ENCODE measurements around the gene CELF5. TPM values are rescaled to one million over a fixed set of nuclear protein-coding genes. Genes with fewer than 3 reads are reported as not detected.

The CELF5 gene
- total and polyA plus RNA-seq, 9 of the 15 experiments (the other 6 are each of a cell fraction or from before 2014, with no cell fraction given): 0.01 to 0.56 (median 0.22) TPM

DNA sequence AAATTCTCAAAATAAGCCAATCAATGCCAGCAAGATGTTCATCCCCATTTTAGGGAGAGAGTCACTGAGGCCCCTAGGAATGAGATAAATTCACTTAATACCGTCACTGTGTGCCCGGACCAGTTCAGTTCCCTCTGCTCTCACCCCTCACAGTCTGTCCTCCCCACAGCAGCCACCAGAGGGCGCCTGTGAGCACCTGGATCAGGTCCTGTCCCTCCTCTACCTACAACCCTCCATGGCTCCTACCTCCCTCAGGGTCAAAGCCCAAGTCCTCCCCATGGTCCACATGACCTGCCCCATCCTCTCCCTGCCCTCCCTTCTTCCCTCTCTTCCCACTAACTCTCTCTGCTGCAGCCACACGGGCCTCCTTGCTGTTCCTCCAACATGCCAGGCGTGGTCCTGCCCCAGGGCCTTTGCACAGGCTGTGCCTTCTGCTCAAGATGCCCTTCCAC lies 100.0 kb downstream of the CELF5 start (continued):
- TF ChIP-seq, protein P1, sequence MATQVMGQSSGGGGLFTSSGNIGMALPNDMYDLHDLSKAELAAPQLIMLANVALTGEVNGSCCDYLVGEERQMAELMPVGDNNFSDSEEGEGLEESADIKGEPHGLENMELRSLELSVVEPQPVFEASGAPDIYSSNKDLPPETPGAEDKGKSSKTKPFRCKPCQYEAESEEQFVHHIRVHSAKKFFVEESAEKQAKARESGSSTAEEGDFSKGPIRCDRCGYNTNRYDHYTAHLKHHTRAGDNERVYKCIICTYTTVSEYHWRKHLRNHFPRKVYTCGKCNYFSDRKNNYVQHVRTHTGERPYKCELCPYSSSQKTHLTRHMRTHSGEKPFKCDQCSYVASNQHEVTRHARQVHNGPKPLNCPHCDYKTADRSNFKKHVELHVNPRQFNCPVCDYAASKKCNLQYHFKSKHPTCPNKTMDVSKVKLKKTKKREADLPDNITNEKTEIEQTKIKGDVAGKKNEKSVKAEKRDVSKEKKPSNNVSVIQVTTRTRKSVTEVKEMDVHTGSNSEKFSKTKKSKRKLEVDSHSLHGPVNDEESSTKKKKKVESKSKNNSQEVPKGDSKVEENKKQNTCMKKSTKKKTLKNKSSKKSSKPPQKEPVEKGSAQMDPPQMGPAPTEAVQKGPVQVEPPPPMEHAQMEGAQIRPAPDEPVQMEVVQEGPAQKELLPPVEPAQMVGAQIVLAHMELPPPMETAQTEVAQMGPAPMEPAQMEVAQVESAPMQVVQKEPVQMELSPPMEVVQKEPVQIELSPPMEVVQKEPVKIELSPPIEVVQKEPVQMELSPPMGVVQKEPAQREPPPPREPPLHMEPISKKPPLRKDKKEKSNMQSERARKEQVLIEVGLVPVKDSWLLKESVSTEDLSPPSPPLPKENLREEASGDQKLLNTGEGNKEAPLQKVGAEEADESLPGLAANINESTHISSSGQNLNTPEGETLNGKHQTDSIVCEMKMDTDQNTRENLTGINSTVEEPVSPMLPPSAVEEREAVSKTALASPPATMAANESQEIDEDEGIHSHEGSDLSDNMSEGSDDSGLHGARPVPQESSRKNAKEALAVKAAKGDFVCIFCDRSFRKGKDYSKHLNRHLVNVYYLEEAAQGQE (IDR thresholded peaks at IDR 0.05; ENCODE audit: borderline replicate concordance): peak; percentile 46; the same call in 1 of the 2 replicates
- TF ChIP-seq, protein P1 (CRISPR knock-in tag; IDR thresholded peaks at IDR 0.05; ENCODE audit: low read depth): no peak
- TF ChIP-seq CREB1 (IDR thresholded peaks at IDR 0.05): no peak
- TF ChIP-seq CREB1 (CRISPR knock-in tag; IDR thresholded peaks at IDR 0.05): no peak
- TF ChIP-seq, protein P2, sequence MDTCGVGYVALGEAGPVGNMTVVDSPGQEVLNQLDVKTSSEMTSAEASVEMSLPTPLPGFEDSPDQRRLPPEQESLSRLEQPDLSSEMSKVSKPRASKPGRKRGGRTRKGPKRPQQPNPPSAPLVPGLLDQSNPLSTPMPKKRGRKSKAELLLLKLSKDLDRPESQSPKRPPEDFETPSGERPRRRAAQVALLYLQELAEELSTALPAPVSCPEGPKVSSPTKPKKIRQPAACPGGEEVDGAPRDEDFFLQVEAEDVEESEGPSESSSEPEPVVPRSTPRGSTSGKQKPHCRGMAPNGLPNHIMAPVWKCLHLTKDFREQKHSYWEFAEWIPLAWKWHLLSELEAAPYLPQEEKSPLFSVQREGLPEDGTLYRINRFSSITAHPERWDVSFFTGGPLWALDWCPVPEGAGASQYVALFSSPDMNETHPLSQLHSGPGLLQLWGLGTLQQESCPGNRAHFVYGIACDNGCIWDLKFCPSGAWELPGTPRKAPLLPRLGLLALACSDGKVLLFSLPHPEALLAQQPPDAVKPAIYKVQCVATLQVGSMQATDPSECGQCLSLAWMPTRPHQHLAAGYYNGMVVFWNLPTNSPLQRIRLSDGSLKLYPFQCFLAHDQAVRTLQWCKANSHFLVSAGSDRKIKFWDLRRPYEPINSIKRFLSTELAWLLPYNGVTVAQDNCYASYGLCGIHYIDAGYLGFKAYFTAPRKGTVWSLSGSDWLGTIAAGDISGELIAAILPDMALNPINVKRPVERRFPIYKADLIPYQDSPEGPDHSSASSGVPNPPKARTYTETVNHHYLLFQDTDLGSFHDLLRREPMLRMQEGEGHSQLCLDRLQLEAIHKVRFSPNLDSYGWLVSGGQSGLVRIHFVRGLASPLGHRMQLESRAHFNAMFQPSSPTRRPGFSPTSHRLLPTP (IDR thresholded peaks at IDR 0.05; ENCODE audit: borderline replicate concordance, extremely low read depth, insufficient read length): no peak
- TF ChIP-seq ATF1 (CRISPR knock-in tag; IDR thresholded peaks at IDR 0.05): no peak
- TF ChIP-seq ATF1 (tag; IDR thresholded peaks at IDR 0.05): 0 out of 2 replicates have a peak, but pooled peaks have one; percentile 16
- TF ChIP-seq, protein P3, sequence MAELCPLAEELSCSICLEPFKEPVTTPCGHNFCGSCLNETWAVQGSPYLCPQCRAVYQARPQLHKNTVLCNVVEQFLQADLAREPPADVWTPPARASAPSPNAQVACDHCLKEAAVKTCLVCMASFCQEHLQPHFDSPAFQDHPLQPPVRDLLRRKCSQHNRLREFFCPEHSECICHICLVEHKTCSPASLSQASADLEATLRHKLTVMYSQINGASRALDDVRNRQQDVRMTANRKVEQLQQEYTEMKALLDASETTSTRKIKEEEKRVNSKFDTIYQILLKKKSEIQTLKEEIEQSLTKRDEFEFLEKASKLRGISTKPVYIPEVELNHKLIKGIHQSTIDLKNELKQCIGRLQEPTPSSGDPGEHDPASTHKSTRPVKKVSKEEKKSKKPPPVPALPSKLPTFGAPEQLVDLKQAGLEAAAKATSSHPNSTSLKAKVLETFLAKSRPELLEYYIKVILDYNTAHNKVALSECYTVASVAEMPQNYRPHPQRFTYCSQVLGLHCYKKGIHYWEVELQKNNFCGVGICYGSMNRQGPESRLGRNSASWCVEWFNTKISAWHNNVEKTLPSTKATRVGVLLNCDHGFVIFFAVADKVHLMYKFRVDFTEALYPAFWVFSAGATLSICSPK (IDR thresholded peaks at IDR 0.05; ENCODE audit: borderline replicate concordance): peak; percentile 79; the same call in 1 of the 2 replicates
- TF ChIP-seq, protein P4, sequence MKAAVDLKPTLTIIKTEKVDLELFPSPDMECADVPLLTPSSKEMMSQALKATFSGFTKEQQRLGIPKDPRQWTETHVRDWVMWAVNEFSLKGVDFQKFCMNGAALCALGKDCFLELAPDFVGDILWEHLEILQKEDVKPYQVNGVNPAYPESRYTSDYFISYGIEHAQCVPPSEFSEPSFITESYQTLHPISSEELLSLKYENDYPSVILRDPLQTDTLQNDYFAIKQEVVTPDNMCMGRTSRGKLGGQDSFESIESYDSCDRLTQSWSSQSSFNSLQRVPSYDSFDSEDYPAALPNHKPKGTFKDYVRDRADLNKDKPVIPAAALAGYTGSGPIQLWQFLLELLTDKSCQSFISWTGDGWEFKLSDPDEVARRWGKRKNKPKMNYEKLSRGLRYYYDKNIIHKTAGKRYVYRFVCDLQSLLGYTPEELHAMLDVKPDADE (conservative IDR thresholded peaks at IDR 0.05; ENCODE audit: control insufficient read depth, low read depth, low read length): 0 out of 2 replicates have a peak, but pooled peaks have one; percentile 29
- TF ChIP-seq DPF2 (IDR thresholded peaks at IDR 0.05): 0 out of 2 replicates have a peak, but pooled peaks have one; percentile 28
- TF ChIP-seq KLF16 (IDR thresholded peaks at IDR 0.05): 0 out of 2 replicates have a peak, but pooled peaks have one; percentile 10

Measured in K562 (cell line).